Measurements from ENCODE around the gene UFSP2. TPM values are rescaled to one million over a fixed set of nuclear protein-coding genes. Genes with fewer than 3 reads are reported as not detected.

UFSP2 gene
- total RNA-seq, 1 donor = 43.4 TPM

- H2AFZ ChIP-seq (ENCODE audit: low read length) = no peak overlapping the region
- peaks cover 36% of the 10 kb centered on the region for H3K36me3 ChIP-seq (ENCODE audit: insufficient read depth, low read length)
- H3K9me3 ChIP-seq (ENCODE audit: low read depth, low read length) = no peaks in the 10 kb centered on the region
- peak overlapping the region; percentile 96 for H3K27ac ChIP-seq (ENCODE audit: low read depth, low read length)
- no peak for TF ChIP-seq CTCF (IDR thresholded peaks at IDR 0.05; ENCODE audit: extremely low read depth, low read depth, low read length)
- no peak overlapping the region for H3K4me3 ChIP-seq (ENCODE audit: insufficient read depth, low read length)
- no peaks in the 10 kb centered on the region for H3K79me2 ChIP-seq (ENCODE audit: insufficient read depth, low read length)
- no peak for DNase-seq (ENCODE audit: insufficient read length, low spot score, missing footprints)
- H3K4me2 ChIP-seq (ENCODE audit: insufficient read depth, low read length) = peak overlapping the region; percentile 54
- H3K27me3 ChIP-seq (ENCODE audit: insufficient read depth, low read length) = no peaks in the 10 kb centered on the region
- H3K4me1 ChIP-seq (ENCODE audit: insufficient read depth, low read length) = peaks cover 30% of the 10 kb centered on the region
- no peaks in the 10 kb centered on the region for H4K20me1 ChIP-seq (ENCODE audit: insufficient read depth, low read length)
These were observed 66.8 kb downstream of the UFSP2 start for GRCh38 chr4:185358959-185359358.

GRCh38 chr4:185358514-185358913 is 67.2 kb downstream of the UFSP2 start:
- Histone ChIP-seq H3K36me3 (ENCODE audit: insufficient read depth, low read length) (peaks cover 37% of the 10 kb centered on the region), H3K4me2 (ENCODE audit: insufficient read depth, low read length) (peak overlapping the region; percentile 54), H3K27ac (ENCODE audit: low read depth, low read length) (peak overlapping the region; percentile 96), H3K27me3 (ENCODE audit: insufficient read depth, low read length) (no peaks in the 10 kb centered on the region), H3K4me1 (ENCODE audit: insufficient read depth, low read length) (peaks cover 30% of the 10 kb centered on the region), H2AFZ (ENCODE audit: low read length) (no peak overlapping the region), H4K20me1 (ENCODE audit: insufficient read depth, low read length) (no peaks in the 10 kb centered on the region), H3K4me3 (ENCODE audit: insufficient read depth, low read length) (no peak overlapping the region), H3K9me3 (ENCODE audit: low read depth, low read length) (no peaks in the 10 kb centered on the region), H3K79me2 (ENCODE audit: insufficient read depth, low read length) (no peaks in the 10 kb centered on the region)
- TF ChIP-seq CTCF (IDR thresholded peaks at IDR 0.05; ENCODE audit: extremely low read depth, low read depth, low read length) = no peak
- peak; percentile 92 for DNase-seq (ENCODE audit: insufficient read length, low spot score, missing footprints)

- H3K79me2 ChIP-seq (ENCODE audit: insufficient read depth, low read length) = no peaks in the 10 kb centered on the region
- H3K4me1 ChIP-seq (ENCODE audit: insufficient read depth, low read length) = peaks cover 30% of the 10 kb centered on the region
- no peaks in the 10 kb centered on the region for H3K27me3 ChIP-seq (ENCODE audit: insufficient read depth, low read length)
- DNase-seq (ENCODE audit: insufficient read length, low spot score, missing footprints) = no peak
- TF ChIP-seq CTCF (IDR thresholded peaks at IDR 0.05; ENCODE audit: extremely low read depth, low read depth, low read length) = no peak
- peaks cover 36% of the 10 kb centered on the region for H3K36me3 ChIP-seq (ENCODE audit: insufficient read depth, low read length)
- no peaks in the 10 kb centered on the region for H4K20me1 ChIP-seq (ENCODE audit: insufficient read depth, low read length)
- peak overlapping the region; percentile 54 for H3K4me2 ChIP-seq (ENCODE audit: insufficient read depth, low read length)
- H3K4me3 ChIP-seq (ENCODE audit: insufficient read depth, low read length) = no peak overlapping the region
- H3K9me3 ChIP-seq (ENCODE audit: low read depth, low read length) = no peaks in the 10 kb centered on the region
- H3K27ac ChIP-seq (ENCODE audit: low read depth, low read length) = peak overlapping the region; percentile 96
- H2AFZ ChIP-seq (ENCODE audit: low read length) = no peak overlapping the region
These were observed 67.9 kb downstream of the UFSP2 start for GRCh38 chr4:185357733-185358440.

- no peak overlapping the region for H3K4me2 ChIP-seq (ENCODE audit: insufficient read depth, low read length)
- TF ChIP-seq CTCF (IDR thresholded peaks at IDR 0.05; ENCODE audit: extremely low read depth, low read depth, low read length) = no peak
These were observed 68.6 kb downstream of the UFSP2 start for GRCh38 chr4:185357211-185357610.

More at GRCh38 chr4:185357211-185357610, 68.6 kb downstream of the UFSP2 start:
- DNase-seq (ENCODE audit: insufficient read length, low spot score, missing footprints) = no peak
- Histone ChIP-seq H3K9me3 (ENCODE audit: low read depth, low read length) (no peaks in the 10 kb centered on the region), H3K27me3 (ENCODE audit: insufficient read depth, low read length) (no peaks in the 10 kb centered on the region), H3K36me3 (ENCODE audit: insufficient read depth, low read length) (peaks cover 41% of the 10 kb centered on the region), H3K4me3 (ENCODE audit: insufficient read depth, low read length) (no peak overlapping the region), H2AFZ (ENCODE audit: low read length) (no peak overlapping the region), H3K79me2 (ENCODE audit: insufficient read depth, low read length) (no peaks in the 10 kb centered on the region), H4K20me1 (ENCODE audit: insufficient read depth, low read length) (no peaks in the 10 kb centered on the region), H3K4me1 (ENCODE audit: insufficient read depth, low read length) (peaks cover 30% of the 10 kb centered on the region), H3K27ac (ENCODE audit: low read depth, low read length) (peak overlapping the region; percentile 96)

Measured in osteoblast (primary cell).